ENCODE data around the gene PSAP.

PSAP gene

GRCh38 chr10:71811351-71811750 lies 39.7 kb downstream of the PSAP start:
- no peak for DNase-seq (ENCODE audit: extremely low read depth in 1 of 2, low read depth in 1 of 2)

DNA sequence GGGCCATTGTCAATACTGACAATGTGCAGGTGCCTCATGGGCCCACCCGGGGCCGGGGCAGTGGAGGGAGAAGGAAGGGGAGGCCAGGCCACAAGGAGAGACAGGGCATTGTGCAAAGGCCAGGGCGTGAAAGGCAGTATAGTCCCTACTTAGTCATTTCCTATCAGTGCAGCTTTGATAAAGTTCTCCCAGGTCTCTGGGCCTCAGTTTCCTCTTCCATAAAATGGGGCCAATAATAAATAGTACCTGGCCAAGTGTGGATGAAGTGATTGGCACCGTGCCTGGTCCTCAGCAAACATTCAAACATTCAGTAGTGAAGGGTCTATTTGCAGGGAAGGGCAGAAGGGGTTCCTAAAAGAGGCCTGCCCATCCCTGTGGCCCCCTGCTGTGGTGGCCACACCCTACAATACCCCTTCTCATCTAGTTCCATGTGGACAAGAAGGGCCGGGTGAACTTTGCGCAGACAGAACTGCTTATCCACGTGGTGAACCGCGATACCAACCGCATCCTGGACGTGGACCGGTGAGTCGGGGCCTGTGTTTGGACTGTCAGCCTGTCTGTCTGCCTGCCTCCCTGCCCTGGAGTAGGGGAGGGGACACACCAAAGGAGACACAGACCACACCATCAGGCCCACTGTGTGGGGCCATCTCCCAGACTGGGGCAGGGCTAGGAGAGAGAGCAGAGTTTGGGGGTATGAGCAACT lies 40.9 kb downstream of the PSAP start:
- DNase-seq (ENCODE audit: extremely low read depth in 1 of 2, low read depth in 1 of 2): no peak

- DNase-seq (ENCODE audit: extremely low read depth in 1 of 2, low read depth in 1 of 2): no peak
These were observed 41.4 kb downstream of the PSAP start for GRCh38 chr10:71809628-71810027.

DNA sequence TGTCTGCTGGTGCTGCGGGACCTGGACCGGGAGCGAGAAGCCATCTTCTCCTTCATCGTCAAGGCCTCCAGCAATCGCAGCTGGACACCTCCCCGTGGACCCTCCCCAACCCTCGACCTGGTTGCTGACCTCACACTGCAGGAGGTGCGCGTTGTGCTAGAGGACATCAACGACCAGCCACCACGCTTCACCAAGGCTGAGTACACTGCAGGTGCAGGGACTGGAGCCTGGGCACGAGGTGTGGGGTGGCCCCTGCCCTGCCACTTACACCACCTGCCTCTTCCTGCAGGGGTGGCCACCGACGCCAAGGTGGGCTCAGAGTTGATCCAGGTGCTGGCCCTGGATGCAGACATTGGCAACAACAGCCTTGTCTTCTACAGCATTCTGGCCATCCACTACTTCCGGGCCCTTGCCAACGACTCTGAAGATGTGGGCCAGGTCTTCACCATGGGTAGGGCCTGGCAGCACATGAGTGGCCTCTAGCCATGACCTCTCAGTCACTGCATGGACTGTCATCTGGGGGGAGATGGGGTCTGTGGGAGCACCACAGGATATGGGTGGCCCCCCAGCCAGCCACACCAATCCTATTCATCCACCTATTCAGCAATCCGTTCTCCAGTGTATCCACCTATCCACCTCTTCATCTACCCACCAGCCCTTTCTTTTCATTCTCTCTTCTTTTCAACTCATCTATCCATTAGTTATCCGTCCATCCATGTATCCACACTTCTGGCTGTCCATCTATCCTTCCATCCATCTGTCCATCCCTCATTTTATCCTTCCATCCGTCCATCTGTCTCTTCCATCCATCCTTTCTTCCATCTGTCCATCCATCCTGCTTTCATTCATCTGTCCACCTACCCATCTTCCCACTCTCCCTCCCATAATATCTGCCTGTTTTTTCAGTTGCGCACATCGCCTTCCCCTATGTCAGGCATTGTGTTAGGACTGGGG lies 43.2 kb downstream of the PSAP start:
- DNase-seq (ENCODE audit: extremely low read depth in 1 of 2, low read depth in 1 of 2): no peak

DNA sequence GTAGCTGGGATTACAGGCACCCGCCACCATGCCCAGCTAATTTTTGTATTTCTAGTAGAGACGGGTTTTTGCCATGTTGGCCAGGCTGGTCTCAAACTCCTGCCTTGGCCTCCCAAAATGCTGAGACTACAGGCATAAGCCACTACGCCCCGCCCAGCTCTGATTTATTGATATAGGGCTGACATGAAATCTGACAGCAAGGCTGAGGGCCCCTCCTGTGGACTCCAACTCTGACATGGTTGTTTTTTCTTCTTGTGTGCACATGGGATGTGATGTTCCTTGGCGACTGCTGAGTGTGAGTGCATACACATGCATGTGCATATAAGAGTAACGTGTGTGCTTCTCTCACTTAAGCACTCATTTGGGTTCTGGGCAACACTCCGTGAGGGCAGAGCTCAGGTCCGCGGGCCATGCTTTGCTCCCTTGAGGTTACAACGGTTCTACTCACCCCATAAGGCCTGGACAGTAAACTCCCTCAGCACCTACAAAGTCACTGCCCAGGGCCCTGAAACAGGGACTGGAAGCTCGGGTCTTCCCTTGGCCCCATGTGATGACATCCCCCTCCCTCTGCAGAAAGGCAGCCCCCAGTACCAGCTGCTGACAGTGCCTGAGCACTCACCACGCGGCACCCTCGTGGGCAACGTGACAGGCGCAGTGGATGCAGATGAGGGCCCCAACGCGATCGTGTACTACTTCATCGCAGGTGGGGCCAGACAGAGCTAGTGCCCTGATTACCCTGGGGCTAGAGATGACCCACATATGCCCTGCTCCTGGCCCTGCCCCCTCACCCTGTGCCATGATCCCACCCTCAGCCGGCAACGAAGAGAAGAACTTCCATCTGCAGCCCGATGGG lies 44.1 kb downstream of the PSAP start:
- no peak for DNase-seq (ENCODE audit: extremely low read depth in 1 of 2, low read depth in 1 of 2)

- no peak for DNase-seq (ENCODE audit: extremely low read depth in 1 of 2, low read depth in 1 of 2)
These were observed 45.0 kb downstream of the PSAP start for GRCh38 chr10:71805776-71806703.

DNA sequence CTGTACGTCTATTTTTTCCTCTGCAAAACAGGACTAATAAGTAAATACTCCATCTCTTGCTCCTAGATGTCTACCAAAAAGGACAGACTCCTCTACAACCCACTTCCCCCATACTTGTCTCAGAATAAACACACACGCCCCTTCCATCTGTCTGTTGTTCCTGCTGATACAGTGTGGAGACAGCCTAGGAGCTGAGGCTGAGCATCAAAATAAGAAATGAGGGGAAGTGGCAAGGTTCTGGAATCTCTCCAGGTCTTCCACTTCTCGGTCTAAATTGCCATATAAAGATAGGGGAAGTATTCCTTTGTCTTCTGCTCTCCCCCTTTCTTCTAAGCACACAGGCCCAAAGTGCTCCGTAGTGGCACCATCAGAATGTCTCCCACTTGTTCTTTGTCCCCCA lies 47.0 kb downstream of the PSAP start:
- DNase-seq (ENCODE audit: extremely low read depth in 1 of 2, low read depth in 1 of 2): no peak

DNA sequence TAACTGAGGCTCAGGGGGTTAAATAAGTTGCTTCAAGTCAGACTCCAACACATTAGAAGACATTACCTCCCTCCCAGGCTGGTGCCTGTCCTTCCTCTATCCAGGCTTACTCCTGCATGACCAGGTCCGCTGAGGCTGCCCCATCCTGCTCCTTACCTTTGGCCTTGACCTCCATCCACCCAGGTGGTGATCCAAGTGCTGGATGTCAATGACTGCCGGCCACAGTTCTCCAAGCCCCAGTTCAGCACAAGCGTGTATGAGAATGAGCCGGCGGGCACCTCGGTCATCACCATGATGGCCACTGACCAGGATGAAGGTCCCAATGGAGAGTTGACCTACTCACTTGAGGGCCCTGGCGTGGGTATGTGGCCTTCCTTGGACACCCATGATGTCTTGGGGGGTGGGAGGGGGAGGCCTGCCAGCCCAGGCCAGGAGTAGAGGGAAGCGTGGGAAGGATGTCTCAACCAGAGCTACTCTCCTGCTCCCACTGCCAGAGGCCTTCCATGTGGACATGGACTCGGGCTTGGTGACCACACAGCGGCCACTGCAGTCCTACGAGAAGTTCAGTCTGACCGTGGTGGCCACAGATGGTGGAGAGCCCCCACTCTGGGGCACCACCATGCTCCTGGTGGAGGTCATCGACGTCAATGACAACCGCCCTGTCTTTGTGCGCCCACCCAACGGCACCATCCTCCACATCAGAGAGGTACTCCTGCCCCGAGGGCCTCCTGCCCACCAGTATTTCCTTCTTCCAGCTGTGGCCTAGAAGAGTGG lies 48.1 kb downstream of the PSAP start:
- DNase-seq (ENCODE audit: extremely low read depth in 1 of 2, low read depth in 1 of 2): no peak

- no peak for DNase-seq (ENCODE audit: extremely low read depth in 1 of 2, low read depth in 1 of 2)
These were observed 48.8 kb downstream of the PSAP start for GRCh38 chr10:71802235-71802634.

DNA sequence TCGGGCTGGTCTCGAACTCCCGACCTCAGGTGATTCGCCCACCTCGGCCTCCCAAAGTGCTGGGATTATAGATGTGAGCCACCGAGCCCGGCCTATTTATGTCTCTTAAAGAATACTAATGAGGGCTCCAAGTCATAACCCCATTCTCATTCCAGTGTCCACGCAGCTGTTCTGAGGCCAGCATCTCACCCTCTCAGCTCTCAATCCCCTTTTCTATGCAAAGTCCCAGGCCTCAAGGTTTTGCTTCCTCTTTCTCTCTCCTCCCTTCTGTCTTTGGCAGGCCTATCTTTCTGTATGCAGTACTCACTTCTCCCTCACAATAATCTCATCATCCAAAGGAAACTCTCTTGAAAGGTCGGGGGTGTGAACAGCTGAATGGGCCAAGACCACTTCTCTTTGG lies 49.7 kb downstream of the PSAP start:
- DNase-seq (ENCODE audit: extremely low read depth in 1 of 2, low read depth in 1 of 2): no peak

DNA sequence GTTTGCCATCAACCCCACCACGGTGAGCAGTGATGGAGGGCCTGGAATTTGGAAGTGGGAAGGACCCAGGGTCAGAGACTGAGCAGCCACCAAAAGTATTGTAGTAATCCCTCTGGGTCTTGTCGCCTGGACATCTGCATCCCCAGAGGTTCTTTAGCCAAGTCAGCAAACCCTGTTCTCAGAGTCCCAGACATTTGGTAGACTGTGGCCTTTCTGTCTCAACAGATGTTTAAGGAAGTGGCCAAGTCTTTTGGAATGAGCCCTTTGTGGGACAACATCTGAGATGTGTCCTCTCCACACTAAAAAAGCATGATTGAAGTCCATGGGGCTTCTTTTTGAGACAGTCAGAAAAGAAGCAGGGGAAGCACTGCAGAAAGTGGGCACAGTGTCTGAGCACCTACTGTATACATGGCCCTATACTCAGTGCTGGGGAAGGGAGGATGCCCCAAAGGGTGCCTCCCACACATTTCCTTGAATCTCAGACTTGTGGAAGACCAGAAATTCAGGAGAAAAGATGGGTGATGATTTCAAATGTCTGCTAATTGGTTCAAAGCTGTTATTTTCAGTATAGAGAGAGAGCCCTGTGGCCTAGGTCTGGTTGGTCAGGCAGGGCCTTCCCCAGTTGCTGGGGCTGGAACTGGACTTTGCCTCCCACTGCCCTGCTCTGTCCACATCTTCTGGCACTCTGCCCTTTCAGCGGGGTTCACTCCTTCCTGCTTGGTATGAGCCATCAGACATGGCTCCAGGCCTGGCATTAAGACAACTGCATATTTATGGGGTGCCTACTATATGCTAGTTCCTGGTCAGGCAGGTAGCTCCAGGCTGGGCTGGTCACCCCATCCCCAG lies 51.2 kb downstream of the PSAP start:
- no peak for DNase-seq (ENCODE audit: extremely low read depth in 1 of 2, low read depth in 1 of 2)

DNA sequence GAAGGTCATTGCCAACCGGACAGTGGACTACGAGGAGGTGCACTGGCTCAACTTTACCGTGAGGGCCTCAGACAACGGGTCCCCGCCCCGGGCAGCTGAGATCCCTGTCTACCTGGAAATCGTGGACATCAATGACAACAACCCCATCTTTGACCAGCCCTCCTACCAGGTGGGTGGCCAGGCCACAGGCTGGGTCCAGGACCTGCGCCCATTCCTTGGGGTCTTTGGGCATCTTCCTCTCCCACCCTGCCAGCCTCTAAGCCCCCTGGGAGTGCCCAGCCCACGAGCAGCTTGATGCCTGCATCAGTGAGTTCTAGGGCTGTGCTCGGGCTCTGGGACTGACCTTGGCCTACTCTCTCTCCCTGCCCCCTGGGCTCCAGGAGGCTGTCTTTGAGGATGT lies 51.9 kb downstream of the PSAP start:
- no peak for DNase-seq (ENCODE audit: extremely low read depth in 1 of 2, low read depth in 1 of 2)

- no peak for DNase-seq (ENCODE audit: extremely low read depth in 1 of 2, low read depth in 1 of 2)
These were observed 52.8 kb downstream of the PSAP start for GRCh38 chr10:71798308-71798624.

- DNase-seq (ENCODE audit: extremely low read depth in 1 of 2, low read depth in 1 of 2): no peak
These were observed 53.3 kb downstream of the PSAP start for GRCh38 chr10:71797533-71798307.

- no peak for DNase-seq (ENCODE audit: extremely low read depth in 1 of 2, low read depth in 1 of 2)
These were observed 54.2 kb downstream of the PSAP start for GRCh38 chr10:71796749-71797405.

DNA sequence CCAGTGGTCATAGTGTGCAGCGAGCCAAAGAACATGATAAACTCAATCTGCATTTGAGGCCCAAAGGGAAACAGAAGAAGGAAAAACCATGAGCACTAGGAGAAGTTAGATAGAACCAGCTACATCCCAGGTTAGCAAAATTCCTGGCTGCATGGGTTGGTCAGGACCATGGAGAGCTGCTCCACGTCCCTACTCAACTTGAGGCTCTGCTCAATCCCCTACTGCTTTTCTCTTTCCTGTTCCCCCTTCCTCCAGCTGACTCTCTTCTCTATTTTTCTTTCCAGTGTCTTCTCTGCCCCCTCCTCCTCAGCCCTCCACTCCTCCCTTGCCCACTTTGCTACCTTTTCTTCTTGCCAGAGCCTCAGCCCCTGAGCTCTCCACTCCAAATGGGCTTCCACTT lies 55.8 kb downstream of the PSAP start:
- no peak for DNase-seq (ENCODE audit: extremely low read depth in 1 of 2, low read depth in 1 of 2)

GRCh38 chr10:71790749-71791440 lies 60.2 kb downstream of the PSAP start:
- DNase-seq (ENCODE audit: extremely low read depth in 1 of 2, low read depth in 1 of 2): no peak
